ENCODE measurements around the gene C1orf21.

GRCh38 chr1:184405094-184405800 lies 18.4 kb downstream of the C1orf21 start:
- TF ChIP-seq, protein P1, sequence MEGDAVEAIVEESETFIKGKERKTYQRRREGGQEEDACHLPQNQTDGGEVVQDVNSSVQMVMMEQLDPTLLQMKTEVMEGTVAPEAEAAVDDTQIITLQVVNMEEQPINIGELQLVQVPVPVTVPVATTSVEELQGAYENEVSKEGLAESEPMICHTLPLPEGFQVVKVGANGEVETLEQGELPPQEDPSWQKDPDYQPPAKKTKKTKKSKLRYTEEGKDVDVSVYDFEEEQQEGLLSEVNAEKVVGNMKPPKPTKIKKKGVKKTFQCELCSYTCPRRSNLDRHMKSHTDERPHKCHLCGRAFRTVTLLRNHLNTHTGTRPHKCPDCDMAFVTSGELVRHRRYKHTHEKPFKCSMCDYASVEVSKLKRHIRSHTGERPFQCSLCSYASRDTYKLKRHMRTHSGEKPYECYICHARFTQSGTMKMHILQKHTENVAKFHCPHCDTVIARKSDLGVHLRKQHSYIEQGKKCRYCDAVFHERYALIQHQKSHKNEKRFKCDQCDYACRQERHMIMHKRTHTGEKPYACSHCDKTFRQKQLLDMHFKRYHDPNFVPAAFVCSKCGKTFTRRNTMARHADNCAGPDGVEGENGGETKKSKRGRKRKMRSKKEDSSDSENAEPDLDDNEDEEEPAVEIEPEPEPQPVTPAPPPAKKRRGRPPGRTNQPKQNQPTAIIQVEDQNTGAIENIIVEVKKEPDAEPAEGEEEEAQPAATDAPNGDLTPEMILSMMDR (IDR thresholded peaks at IDR 0.05; ENCODE audit: low read depth, low read length, poor library complexity, severe bottlenecking): no peak
- no peak for TF ChIP-seq EZH2phosphoT487 (IDR thresholded peaks at IDR 0.05; ENCODE audit: borderline replicate concordance, low read length)

Measured in DOHH2 (cell line).